ENCODE data around the gene CCNE1. TPM values are rescaled to one million over a fixed set of nuclear protein-coding genes. Genes with fewer than 3 reads are reported as not detected.
A peak's percentile ranks its signal among the peaks of the same experiment; 100 is the strongest.

The CCNE1 gene
- total and polyA plus RNA-seq, 2 experiments from 2014 or later, result 26.1 to 38.3 TPM

- H3K27ac Mint-ChIP-seq, result no peak overlapping the region
Measured at GRCh38 chr19:29813642-29814041, 1.9 kb downstream of the CCNE1 start.

GRCh38 chr19:29815231-29815630, 3.4 kb downstream of the CCNE1 start:
- H3K4me3 Mint-ChIP-seq, result no peak overlapping the region
- peaks cover 11% of the 10 kb centered on the region; the same call in 1 of the 2 replicates for H3K36me3 ChIP-seq (ENCODE audit: insufficient read depth)
- no peak for TF ChIP-seq REST (IDR thresholded peaks at IDR 0.05; ENCODE audit: unreplicated experiment)
- no peak for TF ChIP-seq NANOG (IDR thresholded peaks at IDR 0.05; ENCODE audit: borderline replicate concordance)
- no peak for TF ChIP-seq STAT1 (IDR thresholded peaks at IDR 0.05; ENCODE audit: unreplicated experiment)
- TF ChIP-seq JUNB (IDR thresholded peaks at IDR 0.05; ENCODE audit: unreplicated experiment), result no peak
- no peak for TF ChIP-seq CTCF (conservative IDR thresholded peaks at IDR 0.05; ENCODE audit: low read depth in 2 of 2)
- no peak for TF ChIP-seq ZNF114 (CRISPR knock-in tag; IDR thresholded peaks at IDR 0.05)
- no peak for TF ChIP-seq CREB1 (CRISPR knock-in tag; IDR thresholded peaks at IDR 0.05; ENCODE audit: low read depth)
- no peak for TF ChIP-seq ZNF331 (CRISPR knock-in tag; IDR thresholded peaks at IDR 0.05; ENCODE audit: low read depth)

More at GRCh38 chr19:29813642-29814041, 1.9 kb downstream of the CCNE1 start:
- Histone ChIP-seq H4K20me1 (replicated peaks; ENCODE audit: insufficient read depth) (no peaks in the 10 kb centered on the region; the same call in 1 of the 2 replicates), H3K9me2 (ENCODE audit: insufficient read depth) (no peaks in the 10 kb centered on the region), H2AFZ (no peak overlapping the region), H3K4me2 (no peak overlapping the region), H3K36me3 (ENCODE audit: insufficient read depth) (0 out of 2 replicates have a peak, but pooled peaks cover 11% of the 10 kb centered on the region), H3K27me3 (ENCODE audit: insufficient read depth) (no peaks in the 10 kb centered on the region), H3K4me3 (no peak overlapping the region), H3K4me1 (ENCODE audit: insufficient read depth) (no peaks in the 10 kb centered on the region), H3F3A (replicated peaks; ENCODE audit: low read depth) (0 out of 2 replicates have a peak, but pooled peaks cover 5% of the 10 kb centered on the region), H3K79me2 (replicated peaks; ENCODE audit: insufficient read depth) (no peaks in the 10 kb centered on the region), H3K27ac (ENCODE audit: low read depth) (no peak overlapping the region)
- peak overlapping the region; percentile 90 for H3K4me3 Mint-ChIP-seq
- DNase-seq (ENCODE audit: low spot score) (no peak), ATAC-seq (no peak)
- peaks cover 9% of the 10 kb centered on the region for H3K27me3 Mint-ChIP-seq (ENCODE audit: insufficient read depth, low read depth, poor library complexity)
- TF ChIP-seq ETS1 (IDR thresholded peaks at IDR 0.05) (no peak), EZH2 (IDR thresholded peaks at IDR 0.05; ENCODE audit: low read depth, unreplicated experiment) (no peak), EZH2phosphoT487 (IDR thresholded peaks at IDR 0.05; ENCODE audit: unreplicated experiment) (no peak), NANOG (IDR thresholded peaks at IDR 0.05; ENCODE audit: borderline replicate concordance) (no peak), ZNF114 (CRISPR knock-in tag; IDR thresholded peaks at IDR 0.05) (no peak), JUNB (IDR thresholded peaks at IDR 0.05; ENCODE audit: unreplicated experiment) (no peak), CTCF (conservative IDR thresholded peaks at IDR 0.05; ENCODE audit: low read depth in 2 of 2) (no peak), ZNF331 (CRISPR knock-in tag; IDR thresholded peaks at IDR 0.05; ENCODE audit: low read depth) (no peak), STAT1 (IDR thresholded peaks at IDR 0.05; ENCODE audit: unreplicated experiment) (no peak), CREB1 (CRISPR knock-in tag; IDR thresholded peaks at IDR 0.05; ENCODE audit: low read depth) (no peak)
- peaks cover 10% of the 10 kb centered on the region for H3K4me1 Mint-ChIP-seq
- no peaks in the 10 kb centered on the region; the same call in 2 of the 3 replicates for H3K9me3 Mint-ChIP-seq
- H3K36me3 Mint-ChIP-seq (ENCODE audit: low read depth), result peaks cover 22% of the 10 kb centered on the region

More at GRCh38 chr19:29815231-29815630, 3.4 kb downstream of the CCNE1 start:
- peaks cover 10% of the 10 kb centered on the region for H3K4me1 Mint-ChIP-seq
- no peak overlapping the region for H3K27ac Mint-ChIP-seq
- Histone ChIP-seq H3F3A (replicated peaks; ENCODE audit: low read depth) (0 out of 2 replicates have a peak, but pooled peaks cover 3% of the 10 kb centered on the region), H3K4me3 (no peak overlapping the region), H3K79me2 (replicated peaks; ENCODE audit: insufficient read depth) (no peaks in the 10 kb centered on the region), H4K20me1 (replicated peaks; ENCODE audit: insufficient read depth) (no peaks in the 10 kb centered on the region; the same call in 1 of the 2 replicates), H3K9me2 (ENCODE audit: insufficient read depth) (no peaks in the 10 kb centered on the region), H3K27ac (ENCODE audit: low read depth) (no peak overlapping the region), H3K4me1 (ENCODE audit: insufficient read depth) (no peaks in the 10 kb centered on the region), H3K27me3 (ENCODE audit: insufficient read depth) (no peaks in the 10 kb centered on the region), H2AFZ (no peak overlapping the region), H3K4me2 (no peak overlapping the region)
- H3K9me3 Mint-ChIP-seq, result no peaks in the 10 kb centered on the region; the same call in 2 of the 3 replicates
- H3K36me3 Mint-ChIP-seq (ENCODE audit: low read depth), result peaks cover 32% of the 10 kb centered on the region
- no peak for DNase-seq (ENCODE audit: low spot score)
- no peak for ATAC-seq
- H3K27me3 Mint-ChIP-seq (ENCODE audit: insufficient read depth, low read depth, poor library complexity), result peaks cover 9% of the 10 kb centered on the region
